Measurements from ENCODE around the gene HDAC4. TPM values are rescaled to one million over a fixed set of nuclear protein-coding genes. Genes with fewer than 3 reads are reported as not detected.
A peak's percentile ranks its signal among the peaks of the same experiment; 100 is the strongest.

The HDAC4 gene
- total RNA-seq, 1 donor from 2014 or later: 76.6 TPM

DNA sequence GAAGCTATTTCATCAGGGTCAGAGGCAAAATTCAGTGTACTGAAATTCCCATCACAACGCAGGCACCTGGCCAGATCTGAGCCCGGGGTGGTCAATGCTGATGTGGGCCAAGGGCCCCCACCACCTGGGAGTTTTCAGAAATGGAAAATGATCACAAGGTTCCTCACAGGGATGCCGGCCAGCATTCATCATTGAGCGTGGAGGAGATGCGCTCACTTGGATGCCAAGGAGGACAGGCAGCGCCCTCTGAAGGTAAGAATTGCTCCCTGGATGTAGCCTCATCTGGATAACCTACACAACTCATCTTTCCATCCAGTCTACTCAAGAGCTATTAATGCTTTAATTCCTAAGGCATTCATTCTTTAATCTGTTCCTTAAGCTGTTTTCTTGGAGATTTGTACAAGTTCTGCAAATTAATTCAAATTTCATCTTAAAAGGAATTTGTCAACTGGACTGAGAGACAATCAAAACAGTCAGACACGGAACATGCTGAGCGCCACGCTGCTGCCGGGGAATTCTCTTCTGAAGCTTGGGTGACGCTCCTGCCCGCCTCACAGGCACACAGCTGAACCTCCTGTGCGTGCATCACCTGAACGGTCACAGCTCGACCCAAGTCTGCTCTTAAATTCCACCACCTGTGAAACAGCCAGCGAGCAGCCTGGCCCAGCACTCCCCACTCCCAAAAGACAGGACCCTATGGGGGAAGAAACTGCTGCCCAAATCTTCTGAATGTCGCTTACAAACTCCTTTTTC, 206.7 kb downstream of the HDAC4 start:
- TF ChIP-seq, protein P1, sequence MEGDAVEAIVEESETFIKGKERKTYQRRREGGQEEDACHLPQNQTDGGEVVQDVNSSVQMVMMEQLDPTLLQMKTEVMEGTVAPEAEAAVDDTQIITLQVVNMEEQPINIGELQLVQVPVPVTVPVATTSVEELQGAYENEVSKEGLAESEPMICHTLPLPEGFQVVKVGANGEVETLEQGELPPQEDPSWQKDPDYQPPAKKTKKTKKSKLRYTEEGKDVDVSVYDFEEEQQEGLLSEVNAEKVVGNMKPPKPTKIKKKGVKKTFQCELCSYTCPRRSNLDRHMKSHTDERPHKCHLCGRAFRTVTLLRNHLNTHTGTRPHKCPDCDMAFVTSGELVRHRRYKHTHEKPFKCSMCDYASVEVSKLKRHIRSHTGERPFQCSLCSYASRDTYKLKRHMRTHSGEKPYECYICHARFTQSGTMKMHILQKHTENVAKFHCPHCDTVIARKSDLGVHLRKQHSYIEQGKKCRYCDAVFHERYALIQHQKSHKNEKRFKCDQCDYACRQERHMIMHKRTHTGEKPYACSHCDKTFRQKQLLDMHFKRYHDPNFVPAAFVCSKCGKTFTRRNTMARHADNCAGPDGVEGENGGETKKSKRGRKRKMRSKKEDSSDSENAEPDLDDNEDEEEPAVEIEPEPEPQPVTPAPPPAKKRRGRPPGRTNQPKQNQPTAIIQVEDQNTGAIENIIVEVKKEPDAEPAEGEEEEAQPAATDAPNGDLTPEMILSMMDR (IDR thresholded peaks at IDR 0.05): no peak
- TF ChIP-seq POLR2AphosphoS5 (IDR thresholded peaks at IDR 0.05; ENCODE audit: insufficient read depth in 1 of 2, low read depth in 1 of 2) (no peak), POLR2A (IDR thresholded peaks at IDR 0.05) (no peak)
- Histone ChIP-seq H3K27ac (no peak overlapping the region), H3K36me3 (peaks cover 0 to 24% of the 10 kb centered on the region in 2 donors), H3K9me3 (no peaks in the 10 kb centered on the region), H3K4me3 (no peak overlapping the region), H3K4me1 (peaks cover under 1% of the 10 kb centered on the region), H3K27me3 (no peaks in the 10 kb centered on the region)
- intact Hi-C loops (cut with DNase I): no loop called here
- DNase-seq (ENCODE audit: extremely low spot score in 2 of 2): peak in 1 of 2 donors; percentile 64

- DNase-seq (ENCODE audit: extremely low spot score in 2 of 2): peak in 1 of 2 donors; percentile 93
- intact Hi-C loops (cut with DNase I): no loop called here
- H3K27me3 ChIP-seq: no peaks in the 10 kb centered on the region
- H3K4me1 ChIP-seq: no peaks in the 10 kb centered on the region
- H3K36me3 ChIP-seq: peaks cover 0 to 31% of the 10 kb centered on the region in 2 donors
- TF ChIP-seq POLR2AphosphoS5 (IDR thresholded peaks at IDR 0.05; ENCODE audit: insufficient read depth in 1 of 2, low read depth in 1 of 2) (no peak), POLR2A (IDR thresholded peaks at IDR 0.05) (no peak)
- TF ChIP-seq, protein P1 (IDR thresholded peaks at IDR 0.05): no peak
- H3K9me3 ChIP-seq: no peaks in the 10 kb centered on the region
- H3K27ac ChIP-seq: no peak overlapping the region
- no peak overlapping the region for H3K4me3 ChIP-seq
Measured at GRCh38 chr2:239193401-239193811, 207.4 kb downstream of the HDAC4 start.

DNA sequence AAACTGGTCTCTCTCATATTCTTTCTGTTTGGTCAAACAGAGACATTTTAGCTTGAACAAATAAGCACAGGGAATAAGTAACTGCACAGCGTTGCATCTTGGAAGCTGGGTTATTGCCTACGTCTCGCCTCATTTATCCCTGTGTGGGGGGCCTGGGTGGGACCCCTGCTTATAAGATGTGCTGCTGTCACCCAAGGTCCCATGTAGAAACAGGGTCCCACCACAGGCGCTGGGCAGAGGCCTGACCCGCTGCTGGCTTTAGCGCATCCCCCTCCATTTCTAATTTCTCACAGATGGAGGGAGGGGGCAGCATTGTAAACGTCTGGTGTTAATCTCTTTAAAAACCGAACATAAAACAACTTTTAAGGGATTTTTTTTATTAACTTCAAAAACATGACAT, 207.8 kb downstream of the HDAC4 start:
- intact Hi-C loops (cut with DNase I): no loop called here
- TF ChIP-seq POLR2AphosphoS5 (IDR thresholded peaks at IDR 0.05; ENCODE audit: insufficient read depth in 1 of 2, low read depth in 1 of 2) (no peak), POLR2A (IDR thresholded peaks at IDR 0.05) (no peak)
- TF ChIP-seq, protein P1 (IDR thresholded peaks at IDR 0.05): no peak
- Histone ChIP-seq H3K27me3 (no peaks in the 10 kb centered on the region), H3K4me1 (no peaks in the 10 kb centered on the region), H3K9me3 (no peaks in the 10 kb centered on the region), H3K4me3 (no peak overlapping the region), H3K36me3 (peaks cover 0 to 32% of the 10 kb centered on the region in 2 donors), H3K27ac (no peak overlapping the region)
- DNase-seq (ENCODE audit: extremely low spot score in 2 of 2): no peak

DNA sequence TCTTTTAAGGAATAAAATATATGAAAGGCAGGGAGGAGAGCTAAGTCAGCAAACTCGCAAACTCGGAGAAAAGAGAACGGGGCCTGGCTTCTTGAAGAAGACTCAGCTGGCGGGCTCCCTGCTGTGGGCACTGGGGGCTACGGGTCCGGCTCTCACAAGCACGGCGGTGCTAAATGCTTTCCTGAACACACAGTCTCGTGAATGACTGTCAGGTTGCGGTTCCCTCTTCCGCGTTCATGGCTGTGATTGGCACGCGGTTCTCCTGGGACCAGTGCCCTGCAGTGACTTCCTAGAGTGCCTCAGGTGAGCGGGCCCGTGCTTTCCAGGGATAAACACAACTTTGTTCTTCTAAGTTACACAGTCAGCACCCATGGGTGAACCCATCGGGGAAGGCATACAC, 208.4 kb downstream of the HDAC4 start:
- Histone ChIP-seq H3K4me3 (no peak overlapping the region), H3K27ac (no peak overlapping the region), H3K9me3 (no peaks in the 10 kb centered on the region), H3K36me3 (peaks cover 0 to 34% of the 10 kb centered on the region in 2 donors), H3K4me1 (no peaks in the 10 kb centered on the region), H3K27me3 (no peaks in the 10 kb centered on the region)
- DNase-seq (ENCODE audit: extremely low spot score in 2 of 2): no peak
- TF ChIP-seq POLR2A (IDR thresholded peaks at IDR 0.05) (no peak), POLR2AphosphoS5 (IDR thresholded peaks at IDR 0.05; ENCODE audit: insufficient read depth in 1 of 2, low read depth in 1 of 2) (no peak)
- TF ChIP-seq, protein P1 (IDR thresholded peaks at IDR 0.05): no peak
- intact Hi-C loops (cut with DNase I): no loop called here
